Transverse colon (tissue), 3 donors: ENCODE measurements around the gene DCANP1.

Experiments used
- CTCF ChIP-seq, 5 experiments: fragments of 200-600 bp in 3 of 5; fragments of 450-650 bp in 2 of 5; sonication (generic) in 3 of 5; IDR thresholded peaks; 1 replicate in 2 of 5; 2 replicates in 3 of 5; pipeline ENCODE4 v1.5.1; 2016 to 2017; ENCODE audit warnings: antibody characterized with exemption in 5 of 5, inconsistent platforms in 3 of 5, mild to moderate bottlenecking in 2 of 5, moderate library complexity in 1 of 5
- POLR2A ChIP-seq: fragments of 450-650 bp; IDR thresholded peaks from one replicate; pipeline ENCODE4 v1.6.1; 2016; ENCODE audit warnings: antibody characterized with exemption, mild to moderate bottlenecking, moderate library complexity

DNA sequence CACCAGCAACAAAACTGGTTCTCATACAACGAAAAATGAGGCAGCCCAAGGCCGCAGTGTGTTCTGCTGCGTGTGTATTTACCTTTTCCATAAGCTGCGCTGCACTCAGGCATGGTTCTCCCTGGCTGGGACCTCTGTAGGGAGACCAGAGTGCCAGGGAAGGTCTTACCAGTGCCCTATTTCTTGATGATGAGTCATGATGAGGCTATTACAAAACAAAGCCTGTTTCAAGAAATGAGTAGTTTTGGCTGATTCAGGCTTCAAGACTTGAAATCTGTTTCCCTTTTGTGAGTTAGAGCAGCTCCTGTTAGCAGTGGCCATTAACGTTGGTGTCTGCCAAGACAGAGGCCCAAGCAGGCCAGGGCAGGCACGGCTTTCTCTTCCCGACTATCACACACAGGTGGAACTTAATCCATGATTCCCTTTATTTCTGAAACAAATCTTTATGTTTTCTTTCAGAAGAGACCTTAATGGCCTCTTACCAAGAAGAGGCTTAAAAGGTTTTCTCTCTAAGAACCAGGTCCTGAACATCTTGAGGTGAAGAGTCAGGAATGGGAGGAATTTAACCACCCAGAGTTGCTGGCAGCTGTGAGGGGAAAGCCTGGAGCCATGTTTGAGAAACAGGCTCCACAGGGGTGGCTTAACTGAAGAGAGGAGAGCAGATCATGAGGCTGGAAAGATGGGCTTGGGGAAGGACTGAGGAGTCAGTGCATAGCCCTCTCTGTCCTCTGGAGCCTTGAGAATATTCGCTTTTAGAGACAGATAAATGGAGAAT lies 46.4 kb upstream of the DCANP1 start:
- TF ChIP-seq POLR2A (no peak), CTCF (IDR thresholded peaks at IDR 0.05) (no peak)
